HCT116 (cell line): ENCODE data around the gene AUTS2. TPM values are rescaled to one million over a fixed set of nuclear protein-coding genes. Genes with fewer than 3 reads are reported as not detected.

Source experiments
- ATAC-seq: fragments of 200-7000 bp; cut with Tn5 transposase; 2 replicates; pipeline ENCODE4 v1.9.1; 2020; ENCODE audit warnings: mild to moderate bottlenecking, moderate library complexity
- BruUV-seq: library from RNA; stranded (reverse); fragments of 400-500 nt; replicated peaks from 2 replicates; lab custom pipeline; 2021; lab: Mats Ljungman, UMichigan
- CTCF ChIA-PET: fragments of 300-600 bp; sonication (Branson Sonifier 250); formaldehyde crosslinking; loops from one replicate; lab custom pipeline; 2021; ENCODE audit warnings: antibody characterized with exemption; lab: Charles Lee
- POLR2A ChIA-PET: fragments of 300-600, 350-600 bp; sonication (Branson Sonifier 250); formaldehyde crosslinking; loops from one replicate; lab custom pipeline; 2021; ENCODE audit warnings: antibody characterized with exemption; lab: Charles Lee
- RAD21 ChIA-PET, 2 experiments: fragments of 300-600 bp; sonication (Branson Sonifier 250); formaldehyde crosslinking; loops; one replicate each; lab custom pipeline; 2023; ENCODE audit warnings: low total read pairs in 2 of 2; ENCODE audit not compliant: uncharacterized antibody in 2 of 2, unreplicated experiment in 2 of 2, low non-redundant PET in 1 of 2; lab: Charles Lee
- DNase-seq: peaks from one replicate; pipeline ENCODE4 v3.0.0-alpha.2; 2010; ENCODE audit warnings: low read depth, low spot score
- H2AFZ ChIP-seq: fragments of 200-600 bp; shearing (Covaris generic), sonication (generic); 2 replicates; pipeline ENCODE4 v1.6.1; 2017; ENCODE audit warnings: low read depth, mixed run types, mixed read lengths, antibody characterized with exemption, low read length; ENCODE audit not compliant: poor library complexity, severe bottlenecking
- H3K27ac ChIP-seq: 2 replicates; pipeline ENCODE4 v1.5.1; 2012; ENCODE audit warnings: low read depth, low read length
- H3K27me3 ChIP-seq: fragments of 200-600 bp; sonication (generic); 2 replicates; pipeline ENCODE4 v1.6.1; 2016; ENCODE audit warnings: mixed run types, low read length, mixed read lengths; ENCODE audit not compliant: insufficient read depth
- H3K36me3 ChIP-seq, 2 experiments: fragments of 200-500 bp in 1 of 2; fragments of 200-600 bp in 1 of 2; sonication (Bioruptor generic) in 1 of 2; sonication (generic) in 1 of 2; 2 replicates each; pipeline versions ENCODE4 v1.5.1 to v1.6.1; 2014 to 2016; ENCODE audit warnings: low read length in 2 of 2, inconsistent platforms in 1 of 2, mixed read lengths in 1 of 2, mixed run types in 1 of 2; ENCODE audit not compliant: insufficient read depth in 2 of 2, control insufficient read depth in 1 of 2
- H3K4me1 ChIP-seq, 2 experiments: fragments of 200-600 bp in 1 of 2; sonication (generic) in 1 of 2; 2 replicates each; pipeline versions ENCODE4 v1.5.1 to v1.6.1; 2012 to 2017; ENCODE audit warnings: low read length in 2 of 2, inconsistent platforms in 1 of 2, mild to moderate bottlenecking in 1 of 2, mixed read lengths in 1 of 2, mixed run types in 1 of 2, moderate library complexity in 1 of 2; ENCODE audit not compliant: insufficient read depth in 2 of 2, control insufficient read depth in 1 of 2
- H3K4me2 ChIP-seq: fragments of 200-600 bp; sonication (generic); 2 replicates; pipeline ENCODE4 v1.6.1; 2017; ENCODE audit warnings: mixed run types, low read length, mixed read lengths
- H3K4me3 ChIP-seq, 2 experiments: fragments of 200-600 bp in 1 of 2; sonication (generic) in 1 of 2; replicated peaks in 1 of 2; 2 replicates each; pipeline ENCODE4 v1.5.1; 2011 to 2016; ENCODE audit warnings: low read length in 2 of 2, control low read depth in 1 of 2, low read depth in 1 of 2, mild to moderate bottlenecking in 1 of 2, mixed read lengths in 1 of 2, mixed run types in 1 of 2
- H3K79me2 ChIP-seq: fragments of 200-600 bp; sonication (generic); 2 replicates; pipeline ENCODE4 v1.6.1; 2017; ENCODE audit warnings: mild to moderate bottlenecking, mixed run types, low read length, moderate library complexity, mixed read lengths; ENCODE audit not compliant: insufficient read depth
- H3K9ac ChIP-seq: fragments of 200-600 bp; sonication (generic); 2 replicates; pipeline ENCODE4 v1.6.1; 2016; ENCODE audit warnings: low read length, mixed read lengths
- H3K9me2 ChIP-seq: fragments of 200-600 bp; sonication (generic), shearing (Covaris generic); 2 replicates; pipeline ENCODE4 v1.6.1; 2017; ENCODE audit warnings: mixed run types, mild to moderate bottlenecking, moderate library complexity; ENCODE audit not compliant: insufficient read depth
- H3K9me3 ChIP-seq, 2 experiments: fragments of 200-500 bp in 1 of 2; fragments of 200-600 bp in 1 of 2; sonication (Bioruptor generic) in 1 of 2; sonication (generic) in 1 of 2; 2 replicates each; pipeline ENCODE4 v1.6.1; 2014 to 2017; ENCODE audit warnings: low read length in 2 of 2, mixed read lengths in 2 of 2, inconsistent platforms in 1 of 2, low read depth in 1 of 2, mild to moderate bottlenecking in 1 of 2, mixed run types in 1 of 2, moderate library complexity in 1 of 2; ENCODE audit not compliant: control insufficient read depth in 1 of 2, insufficient read depth in 1 of 2
- H4K20me1 ChIP-seq: fragments of 200-600 bp; sonication (generic), shearing (Covaris generic); 2 replicates; pipeline ENCODE4 v1.6.1; 2017; ENCODE audit warnings: mixed run types, mild to moderate bottlenecking, moderate library complexity; ENCODE audit not compliant: insufficient read depth
- CBX3 ChIP-seq: IDR thresholded peaks from 2 replicates; pipeline ENCODE4 v1.6.1; 2012; ENCODE audit warnings: low read depth
- CEBPB ChIP-seq: IDR thresholded peaks from 2 replicates; pipeline ENCODE4 v1.6.1; 2012; ENCODE audit warnings: low read depth
- EZH2phosphoT487 ChIP-seq: fragments of 200-600 bp; IDR thresholded peaks from 2 replicates; pipeline ENCODE4 v1.6.1; 2018; ENCODE audit warnings: antibody characterized with exemption, borderline replicate concordance
- FOSL1 ChIP-seq: IDR thresholded peaks from 2 replicates; pipeline ENCODE4 v1.6.1; 2012; ENCODE audit warnings: low read depth
- TCF7L2 ChIP-seq: IDR thresholded peaks from 2 replicates; pipeline ENCODE4 v1.7.0; 2011; ENCODE audit warnings: borderline replicate concordance, inconsistent platforms; ENCODE audit not compliant: insufficient read depth, insufficient read length; ENCODE audit errors: extremely low read depth
- intact Hi-C: fragments of 100-400 bp; cut with micrococcal nuclease; formaldehyde crosslinking; loops from 2 replicates; pipeline ENCODE4 v1.10.0; 2022
- total RNA-seq: library from RNA; stranded (reverse); gene quantifications from one replicate; pipeline ENCODE4 v1.2.1, GENCODE V29; 2021; ENCODE audit not compliant: unreplicated experiment
- TF ChIP-seq, protein P1 (sequence below): IDR thresholded peaks from 2 replicates; pipeline ENCODE4 v1.6.1; 2012
- TF ChIP-seq, protein P2 (sequence below): IDR thresholded peaks from 2 replicates; pipeline ENCODE4 v1.6.1; 2011; ENCODE audit warnings: mild to moderate bottlenecking, low read length, moderate library complexity; ENCODE audit not compliant: insufficient replicate concordance; ENCODE audit errors: extremely low read depth
- TF ChIP-seq, protein P3 (sequence below): IDR thresholded peaks from 2 replicates; pipeline ENCODE4 v1.6.1; 2012

Gene AUTS2
- total RNA-seq, 1 experiment from 2014 or later, result 0.93 TPM

DNA sequence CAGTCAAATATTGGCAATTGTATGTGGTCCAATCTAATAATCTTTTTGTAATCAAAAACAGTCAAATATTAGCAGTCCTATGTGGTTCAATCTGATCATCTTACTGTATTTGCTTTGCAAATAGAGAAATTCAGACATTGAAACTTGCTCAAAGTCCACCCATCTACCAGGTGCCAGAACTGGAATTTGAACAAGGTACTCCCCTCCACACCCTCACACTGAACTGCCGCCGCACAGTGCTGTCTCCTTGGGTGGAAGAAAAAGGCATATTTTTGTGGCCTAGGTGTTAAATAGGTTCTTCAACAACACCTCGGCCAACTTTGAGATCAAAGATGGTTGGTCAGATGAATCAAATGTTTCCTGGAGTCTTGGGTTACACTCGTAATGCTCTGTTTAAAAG, 989.5 kb downstream of the AUTS2 start:
- DNase-seq (no peak), ATAC-seq (no peak)
- intact Hi-C loops, result no loop called here
- Histone ChIP-seq H3K4me2 (no peak overlapping the region), H3K36me3 (no peaks in the 10 kb centered on the region), H3K27ac (no peak overlapping the region), H3K9ac (no peak overlapping the region), H3K9me3 (peaks cover 3 to 12% of the 10 kb centered on the region in 2 experiments; a peak in 2 of 4 replicates), H3K4me3 (no peak overlapping the region), H3K9me2 (no peaks in the 10 kb centered on the region), H3K27me3 (no peaks in the 10 kb centered on the region), H3K4me1 (no peaks in the 10 kb centered on the region), H3K79me2 (no peaks in the 10 kb centered on the region), H4K20me1 (no peaks in the 10 kb centered on the region), H2AFZ (no peak overlapping the region)
- RAD21 ChIA-PET, result no interaction called here
- CTCF ChIA-PET, result no interaction called here
- TF ChIP-seq, protein P1, sequence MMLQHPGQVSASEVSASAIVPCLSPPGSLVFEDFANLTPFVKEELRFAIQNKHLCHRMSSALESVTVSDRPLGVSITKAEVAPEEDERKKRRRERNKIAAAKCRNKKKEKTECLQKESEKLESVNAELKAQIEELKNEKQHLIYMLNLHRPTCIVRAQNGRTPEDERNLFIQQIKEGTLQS, result no peak
- TF ChIP-seq, protein P2, sequence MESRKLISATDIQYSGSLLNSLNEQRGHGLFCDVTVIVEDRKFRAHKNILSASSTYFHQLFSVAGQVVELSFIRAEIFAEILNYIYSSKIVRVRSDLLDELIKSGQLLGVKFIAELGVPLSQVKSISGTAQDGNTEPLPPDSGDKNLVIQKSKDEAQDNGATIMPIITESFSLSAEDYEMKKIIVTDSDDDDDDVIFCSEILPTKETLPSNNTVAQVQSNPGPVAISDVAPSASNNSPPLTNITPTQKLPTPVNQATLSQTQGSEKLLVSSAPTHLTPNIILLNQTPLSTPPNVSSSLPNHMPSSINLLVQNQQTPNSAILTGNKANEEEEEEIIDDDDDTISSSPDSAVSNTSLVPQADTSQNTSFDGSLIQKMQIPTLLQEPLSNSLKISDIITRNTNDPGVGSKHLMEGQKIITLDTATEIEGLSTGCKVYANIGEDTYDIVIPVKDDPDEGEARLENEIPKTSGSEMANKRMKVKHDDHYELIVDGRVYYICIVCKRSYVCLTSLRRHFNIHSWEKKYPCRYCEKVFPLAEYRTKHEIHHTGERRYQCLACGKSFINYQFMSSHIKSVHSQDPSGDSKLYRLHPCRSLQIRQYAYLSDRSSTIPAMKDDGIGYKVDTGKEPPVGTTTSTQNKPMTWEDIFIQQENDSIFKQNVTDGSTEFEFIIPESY, result no peak
- TF ChIP-seq CBX3, result no peak
- POLR2A ChIA-PET, result no interaction called here
- BruUV-seq, result no TSS peak

DNA sequence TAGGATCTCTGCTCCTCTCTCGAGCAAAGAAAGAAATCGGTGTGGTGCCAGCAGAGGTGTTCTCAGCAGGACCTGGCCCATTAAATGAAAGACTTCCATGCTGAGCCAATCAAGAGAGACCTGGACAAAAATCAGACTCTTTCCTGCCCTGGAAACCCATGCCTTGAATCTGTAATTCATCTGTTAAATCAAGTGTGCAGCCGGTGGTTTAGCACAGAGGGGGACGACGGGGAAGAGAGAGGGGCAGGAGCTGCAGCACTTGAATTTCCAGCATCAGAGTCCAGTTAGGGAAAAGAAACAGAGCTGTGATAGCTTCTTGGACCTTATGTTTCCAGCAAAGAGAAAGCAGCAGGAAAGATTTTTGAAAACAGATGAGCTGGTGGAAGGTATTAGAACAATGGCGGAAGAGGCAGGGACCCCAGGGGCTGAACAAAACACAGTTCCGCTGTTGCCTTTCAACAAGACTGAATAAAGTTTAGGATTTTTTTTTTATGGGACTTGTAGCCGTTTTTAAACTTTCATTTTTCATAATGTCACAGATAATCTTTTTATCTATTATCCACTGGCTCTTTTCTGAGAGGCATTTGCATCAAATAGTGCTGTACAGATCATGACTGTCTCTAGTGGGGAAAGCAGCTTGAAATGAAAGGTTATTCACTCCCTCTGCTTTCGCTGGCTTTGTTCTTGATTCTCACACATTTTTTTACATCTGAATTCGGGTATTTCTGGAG, 990.1 kb downstream of the AUTS2 start:
- Histone ChIP-seq H2AFZ (no peak overlapping the region), H3K9me3 (peaks cover 3 to 10% of the 10 kb centered on the region in 2 experiments; a peak in 2 of 4 replicates), H3K4me3 (no peak overlapping the region), H3K27me3 (no peaks in the 10 kb centered on the region), H3K4me1 (no peaks in the 10 kb centered on the region), H3K4me2 (no peak overlapping the region), H3K79me2 (no peaks in the 10 kb centered on the region), H3K9me2 (no peaks in the 10 kb centered on the region), H4K20me1 (no peaks in the 10 kb centered on the region), H3K27ac (no peak overlapping the region), H3K9ac (no peak overlapping the region), H3K36me3 (no peaks in the 10 kb centered on the region)
- ChIA-PET POLR2A (no interaction called here), CTCF (no interaction called here), RAD21 (no interaction called here)
- ATAC-seq (no peak), DNase-seq (no peak)
- intact Hi-C loops, result no loop called here
- no TSS peak for BruUV-seq
- TF ChIP-seq, protein P1, result no peak
- no peak for TF ChIP-seq FOSL1
- no peak for TF ChIP-seq TCF7L2
- no peak for TF ChIP-seq CEBPB
- no peak for TF ChIP-seq EZH2phosphoT487
- TF ChIP-seq, protein P2, result no peak
- TF ChIP-seq, protein P3, sequence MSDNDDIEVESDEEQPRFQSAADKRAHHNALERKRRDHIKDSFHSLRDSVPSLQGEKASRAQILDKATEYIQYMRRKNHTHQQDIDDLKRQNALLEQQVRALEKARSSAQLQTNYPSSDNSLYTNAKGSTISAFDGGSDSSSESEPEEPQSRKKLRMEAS, result no peak
